GM21529 (cell line): Measurements from ENCODE around the gene UPF1.
"Not testable (repeated sequence)": the region's sequence is repeated elsewhere in the genome, so short reads cannot be mapped to it uniquely, and the experiment has no call there.

Source experiments
- ATAC-seq: cut with Tn5 transposase; IDR thresholded peaks from one replicate; pipeline ENCODE4 v1.9.1; 2021; ENCODE audit not compliant: unreplicated experiment

UPF1 gene

DNA sequence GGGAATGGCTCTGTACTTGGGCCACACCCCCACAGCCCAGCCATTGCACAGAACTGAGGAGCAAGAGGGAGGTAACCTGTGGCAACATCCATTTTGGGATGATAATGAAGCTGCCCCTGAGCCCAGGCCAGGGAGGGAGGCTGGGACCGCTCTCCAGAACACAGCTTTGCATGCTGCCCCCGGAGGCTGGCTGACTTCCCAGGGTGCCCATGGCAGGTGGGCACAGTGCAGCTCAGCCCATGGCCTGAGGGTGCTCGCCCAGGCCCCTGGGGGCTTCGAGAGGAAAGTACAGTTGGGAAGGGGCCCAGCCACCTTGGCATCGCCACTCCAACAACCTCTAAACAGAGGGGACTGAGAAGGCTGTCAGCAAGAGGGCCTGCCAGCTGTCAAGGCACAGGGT, 81.7 kb downstream of the UPF1 start:
- ATAC-seq = no peak

DNA sequence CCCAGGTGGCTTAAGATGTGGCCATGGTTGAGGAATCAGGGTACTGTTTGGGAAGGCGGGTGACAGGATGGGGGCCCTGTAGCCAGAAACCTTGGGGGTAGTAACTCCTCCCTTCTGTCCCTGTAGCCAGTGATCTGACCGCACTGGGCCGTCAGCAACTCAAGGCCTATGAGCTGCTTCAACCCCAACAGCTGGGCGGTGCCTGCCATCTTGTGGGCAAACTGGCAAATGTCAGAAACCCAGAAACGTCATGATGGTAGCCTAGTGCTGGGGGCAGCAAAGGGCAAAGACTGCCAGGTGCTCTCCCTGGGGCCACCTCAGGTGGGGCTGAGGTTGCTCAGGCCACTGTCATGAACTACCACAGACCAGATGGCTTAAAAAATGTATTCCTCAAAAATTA, 83.9 kb downstream of the UPF1 start:
- no peak for ATAC-seq

DNA sequence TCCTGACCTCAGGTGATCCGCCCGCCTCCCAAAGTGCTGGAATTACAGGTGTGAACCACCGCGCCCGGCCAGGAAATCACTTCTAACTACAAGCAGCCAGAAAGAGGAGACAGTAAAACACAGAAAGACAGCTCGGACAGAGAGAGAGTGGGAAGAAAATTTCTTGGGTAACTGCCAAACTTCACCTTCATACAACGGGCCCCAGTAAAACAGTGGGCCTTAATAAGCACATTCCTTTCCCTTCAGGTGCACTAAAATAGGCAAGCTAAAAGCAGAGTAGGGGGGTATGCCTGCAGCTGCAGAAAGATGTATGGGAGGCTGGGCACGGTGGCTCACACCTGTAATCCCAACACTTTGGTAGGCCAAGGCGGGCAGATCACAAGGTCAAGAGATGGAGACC, 85.8 kb downstream of the UPF1 start:
- not testable (repeated sequence) for ATAC-seq
